ENCODE measurements around the gene DNAJC12. TPM values are rescaled to one million over a fixed set of nuclear protein-coding genes. Genes with fewer than 3 reads are reported as not detected.
A peak's percentile ranks its signal among the peaks of the same experiment; 100 is the strongest.
"Not testable (repeated sequence)": the region's sequence is repeated elsewhere in the genome, so short reads cannot be mapped to it uniquely, and the experiment has no call there.

DNAJC12 gene
- total RNA-seq (2014; rRNA removed; shearing (Covaris generic)), result 45.5 and 53.7 TPM in 2 replicates
- 12.3 and 28.9 TPM in 2 replicates for polyA plus RNA-seq (2014; cell fraction: nucleus; rRNA removed)

DNA sequence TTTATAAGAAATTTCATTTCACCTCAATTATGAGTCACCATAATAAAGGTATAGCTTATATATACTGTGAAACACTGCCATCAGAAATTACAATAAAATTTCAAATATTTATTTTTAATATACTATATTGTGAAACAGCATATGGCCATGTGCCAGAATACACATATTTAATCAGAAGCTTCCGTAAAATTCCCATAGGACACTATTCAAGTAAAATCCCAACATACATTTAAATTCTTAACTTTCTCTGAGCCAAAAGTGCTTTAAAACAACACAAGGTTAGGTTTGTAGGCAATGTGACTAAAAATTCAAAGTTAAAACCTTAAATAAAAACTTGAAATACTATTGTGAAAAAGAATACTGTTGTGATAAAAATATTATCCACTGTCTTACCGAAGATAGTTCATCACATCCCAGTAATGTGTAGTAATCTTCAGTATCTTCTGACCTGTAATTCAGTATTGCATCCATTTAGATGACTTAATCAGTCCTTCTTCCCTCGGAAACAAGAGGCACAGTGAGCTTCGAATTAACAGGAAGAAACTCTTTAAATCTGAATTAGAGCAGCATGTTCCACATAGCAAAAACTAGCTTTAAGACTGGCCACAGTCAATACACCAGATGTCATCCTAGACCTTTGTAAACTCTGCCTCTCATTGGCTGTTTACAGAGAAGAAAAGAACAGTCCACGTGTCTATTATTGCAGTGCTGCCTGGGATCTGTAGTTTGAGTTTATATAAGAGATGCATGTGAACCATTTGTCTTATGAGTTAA, at the start of gene DNAJC12:
TSS of gene DNAJC12 (minus strand) at position 648 of the 774 bp plus-strand sequence. CDS start at position 471, 177 bp downstream.
- DNase-seq (ENCODE audit: extremely low read depth, low read depth), result peak; percentile 75

DNA sequence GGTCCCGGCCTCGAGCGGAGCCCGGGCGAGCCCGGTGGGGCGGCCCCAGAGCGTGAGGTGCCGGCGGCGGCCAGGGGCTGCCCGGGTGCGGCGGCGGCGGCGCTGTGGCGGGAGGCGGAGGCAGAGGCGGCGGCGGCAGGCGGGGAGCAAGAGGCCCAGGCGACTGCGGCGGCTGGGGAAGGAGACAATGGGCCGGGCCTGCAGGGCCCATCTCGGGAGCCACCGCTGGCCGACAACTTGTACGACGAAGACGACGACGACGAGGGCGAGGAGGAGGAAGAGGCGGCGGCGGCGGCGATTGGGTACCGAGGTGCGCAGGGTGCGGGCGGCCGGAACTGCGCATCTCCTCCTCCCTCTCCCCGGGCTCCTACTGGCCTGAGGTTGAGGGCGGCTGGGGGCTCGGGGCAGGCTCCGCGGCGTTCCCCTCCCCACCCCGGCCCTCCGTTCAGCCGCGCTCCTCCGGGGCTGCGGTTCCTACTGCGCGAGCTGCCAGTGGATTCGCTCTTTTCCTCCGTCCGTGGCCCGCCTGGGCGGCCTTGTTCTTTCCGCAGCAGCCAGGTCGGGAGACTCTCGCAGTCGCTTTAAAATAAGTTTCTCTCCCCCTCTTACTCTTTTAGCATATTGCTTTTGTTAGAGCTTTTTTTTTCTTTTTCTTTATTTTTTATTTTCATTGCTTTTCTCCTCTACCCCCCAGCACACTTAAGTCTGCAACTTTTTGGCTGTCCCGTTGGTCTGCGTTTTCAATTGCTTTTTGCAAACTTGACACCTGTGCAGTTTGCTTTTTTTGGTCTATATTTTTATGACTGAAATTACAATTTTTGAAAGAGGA, 47.1 kb upstream of the DNAJC12 start:
- peak; percentile 69 for DNase-seq (ENCODE audit: extremely low read depth, low read depth)

DNA sequence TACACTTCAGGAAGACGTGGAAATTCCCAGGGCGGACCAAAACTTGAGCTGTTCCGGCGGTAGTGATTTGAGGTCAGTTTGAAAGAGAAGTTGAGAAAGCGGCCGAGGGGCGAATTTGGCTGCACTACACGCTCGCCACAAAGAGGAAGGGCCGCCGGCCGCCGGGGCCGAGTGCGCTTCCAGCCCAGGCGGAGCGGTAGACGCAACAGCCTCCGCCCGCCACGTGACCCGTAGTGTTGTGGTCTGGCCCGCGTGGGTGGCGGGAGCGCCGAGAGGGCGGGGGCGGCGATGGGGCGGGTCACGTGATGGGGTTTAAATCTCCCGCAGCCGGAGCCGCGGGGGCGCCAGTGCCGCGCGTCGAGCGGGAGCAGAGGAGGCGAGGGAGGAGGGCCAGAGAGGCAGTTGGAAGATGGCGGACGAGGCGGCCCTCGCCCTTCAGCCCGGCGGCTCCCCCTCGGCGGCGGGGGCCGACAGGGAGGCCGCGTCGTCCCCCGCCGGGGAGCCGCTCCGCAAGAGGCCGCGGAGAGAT, 46.4 kb upstream of the DNAJC12 start, which contains the start of gene SIRT1:
TSS of gene SIRT1 (plus strand) at position 344 of the 529 bp plus-strand sequence. CDS start at position 410, 66 bp downstream.
- peak; percentile 92 for DNase-seq (ENCODE audit: extremely low read depth, low read depth)

DNA sequence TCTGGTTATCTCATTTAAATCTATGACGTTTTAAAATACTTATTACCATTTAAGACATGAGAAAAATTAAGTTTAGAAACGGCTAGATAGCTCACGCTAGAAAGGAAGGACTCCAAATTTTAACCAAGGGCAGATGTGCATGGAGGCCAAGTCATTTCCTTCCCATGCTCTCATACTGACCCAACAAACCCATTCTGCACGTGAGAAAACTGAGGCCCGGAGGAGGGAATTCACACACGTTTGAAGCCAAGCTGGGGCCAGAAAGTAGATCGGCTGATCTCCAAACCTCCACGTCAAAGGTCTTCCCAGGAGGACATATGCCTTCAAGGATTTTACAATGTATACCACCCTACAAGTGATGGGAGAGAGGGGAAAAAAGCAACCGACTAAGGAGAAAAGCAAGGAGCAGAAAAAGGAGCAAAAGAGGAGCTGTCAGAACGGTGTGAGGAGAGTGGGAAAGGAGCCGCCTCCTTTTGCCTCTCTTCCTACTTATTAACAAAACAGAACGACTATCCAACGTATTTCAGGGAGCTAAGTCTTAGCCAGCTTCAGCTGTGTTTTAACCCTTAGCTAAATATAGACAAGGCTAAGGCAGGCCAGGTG, 45.8 kb upstream of the DNAJC12 start:
- no peak for DNase-seq (ENCODE audit: extremely low read depth, low read depth)

- DNase-seq (ENCODE audit: extremely low read depth, low read depth), result no peak
Observed at GRCh38 chr10:67878133-67878532, 40.1 kb upstream of the DNAJC12 start.

DNA sequence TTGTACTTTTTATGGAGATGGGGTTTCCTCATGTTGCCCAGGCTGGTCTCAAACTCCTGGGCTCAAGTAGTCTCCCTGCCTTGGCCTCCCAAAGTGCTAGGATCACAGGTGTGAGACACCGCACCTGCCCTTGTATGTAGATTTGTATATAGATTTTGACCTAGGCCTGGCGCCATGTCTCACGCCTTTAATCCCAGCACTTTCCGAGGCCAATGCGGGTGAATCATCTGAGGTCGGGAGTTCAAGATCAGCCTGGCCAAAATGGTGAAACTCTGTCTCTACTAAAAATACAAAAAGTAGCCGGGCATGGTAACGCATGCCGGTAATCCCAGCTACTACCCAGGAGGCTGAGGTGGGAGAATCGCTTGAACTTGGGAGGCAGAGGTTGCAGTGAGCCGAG, 39.4 kb upstream of the DNAJC12 start:
- DNase-seq (ENCODE audit: extremely low read depth, low read depth), result not testable (repeated sequence)

DNA sequence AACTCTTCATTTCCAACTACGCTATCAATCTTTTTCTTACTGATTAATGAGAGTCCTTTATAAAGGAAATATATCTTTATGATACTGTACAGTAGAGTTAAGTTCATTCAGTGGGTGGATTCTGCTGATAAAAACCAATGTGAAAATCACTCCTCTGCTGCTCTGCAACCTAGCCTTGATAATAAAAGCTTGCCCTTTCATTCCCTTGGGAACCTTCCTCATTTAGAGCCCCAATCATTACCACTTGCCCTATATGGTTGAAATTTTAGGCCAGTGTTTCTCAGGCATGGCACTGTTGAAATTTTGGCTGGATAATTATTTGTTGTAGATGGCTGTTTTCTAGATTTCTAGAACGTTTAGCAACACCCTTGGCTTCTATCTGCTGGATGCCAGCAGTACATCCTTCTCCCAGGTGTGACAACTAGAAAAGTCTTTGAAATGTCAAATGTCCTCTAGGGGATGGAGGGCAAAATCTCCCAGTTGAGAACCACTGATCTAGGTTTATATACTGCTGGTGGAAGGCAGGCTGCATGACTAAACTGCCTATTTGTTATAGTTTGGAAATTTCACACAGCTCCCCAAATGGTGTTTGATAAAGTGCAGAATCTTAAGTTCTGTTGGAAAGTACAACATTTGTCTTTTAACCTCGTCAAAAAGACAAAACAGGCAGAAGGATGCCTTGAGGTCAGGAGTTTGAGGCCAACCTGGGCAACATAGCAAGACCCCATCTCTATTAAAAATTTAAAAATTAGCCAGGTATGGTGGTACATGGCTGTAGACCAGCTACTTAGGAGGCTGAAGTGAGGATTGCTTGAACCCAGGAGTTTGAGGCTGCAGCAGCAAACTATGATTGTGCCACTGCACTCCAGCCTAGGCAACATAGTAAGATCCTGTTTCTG, 37.6 kb upstream of the DNAJC12 start:
- no peak for DNase-seq (ENCODE audit: extremely low read depth, low read depth)

- DNase-seq (ENCODE audit: extremely low read depth, low read depth), result no peak
Observed at GRCh38 chr10:67869996-67870395, 32.0 kb upstream of the DNAJC12 start.

DNA sequence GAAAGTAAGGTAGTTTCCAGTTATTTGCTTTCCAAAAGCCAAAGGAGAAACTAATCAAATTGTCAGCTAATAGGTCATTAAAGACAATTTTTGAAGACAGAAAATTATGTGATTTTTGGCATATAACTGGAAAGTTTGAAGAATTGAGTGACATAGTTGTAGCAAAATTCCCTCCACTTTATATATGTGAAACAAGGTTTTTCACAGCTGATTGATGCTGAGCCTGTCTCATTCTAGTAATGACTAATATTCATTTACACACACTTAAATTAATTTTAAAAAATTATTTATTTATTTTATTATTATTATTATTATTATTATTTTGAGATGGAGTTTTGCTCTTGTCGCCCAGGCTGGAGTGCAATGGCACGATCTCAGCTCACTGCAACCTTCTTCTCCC, 30.1 kb upstream of the DNAJC12 start:
- DNase-seq (ENCODE audit: extremely low read depth, low read depth), result no peak

DNA sequence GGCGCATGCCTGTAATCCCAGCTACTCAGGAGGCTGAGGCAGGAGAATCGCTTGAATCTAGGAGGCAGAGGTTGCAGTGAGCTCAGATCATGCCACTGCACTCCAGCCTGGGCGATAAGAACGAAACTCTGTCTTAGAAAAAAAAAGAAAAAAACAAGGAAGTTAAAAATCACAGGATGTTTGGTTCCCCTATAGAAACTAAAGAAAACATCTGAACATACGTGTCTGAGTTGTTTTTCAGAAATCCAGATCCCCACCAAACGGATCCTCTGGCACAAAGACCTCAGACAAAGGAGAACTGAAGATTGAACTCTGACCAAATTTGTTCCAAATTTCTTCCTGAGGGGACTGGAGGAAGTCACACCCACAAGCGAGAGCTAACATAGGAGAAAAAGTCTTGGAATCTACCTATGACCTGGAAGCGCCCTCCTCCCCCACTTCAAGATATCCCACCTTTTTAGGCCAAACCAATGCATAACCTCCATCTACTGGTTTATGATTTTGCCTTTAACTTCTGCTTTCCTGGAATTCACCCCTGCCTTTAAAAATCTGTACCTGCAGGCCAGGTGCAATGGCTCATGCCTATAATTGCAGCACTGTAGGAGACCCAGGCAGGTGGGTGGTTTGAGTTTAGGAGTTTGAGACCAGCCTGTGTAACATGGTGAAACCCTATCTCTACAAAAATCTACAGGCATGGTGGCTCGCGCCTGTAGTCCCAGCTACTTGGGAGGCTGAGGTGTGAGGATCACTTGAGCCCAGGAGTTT, 26.8 kb upstream of the DNAJC12 start:
- DNase-seq (ENCODE audit: extremely low read depth, low read depth), result no peak

- no peak for DNase-seq (ENCODE audit: extremely low read depth, low read depth)
Observed at GRCh38 chr10:67863094-67863493, 25.1 kb upstream of the DNAJC12 start.

DNA sequence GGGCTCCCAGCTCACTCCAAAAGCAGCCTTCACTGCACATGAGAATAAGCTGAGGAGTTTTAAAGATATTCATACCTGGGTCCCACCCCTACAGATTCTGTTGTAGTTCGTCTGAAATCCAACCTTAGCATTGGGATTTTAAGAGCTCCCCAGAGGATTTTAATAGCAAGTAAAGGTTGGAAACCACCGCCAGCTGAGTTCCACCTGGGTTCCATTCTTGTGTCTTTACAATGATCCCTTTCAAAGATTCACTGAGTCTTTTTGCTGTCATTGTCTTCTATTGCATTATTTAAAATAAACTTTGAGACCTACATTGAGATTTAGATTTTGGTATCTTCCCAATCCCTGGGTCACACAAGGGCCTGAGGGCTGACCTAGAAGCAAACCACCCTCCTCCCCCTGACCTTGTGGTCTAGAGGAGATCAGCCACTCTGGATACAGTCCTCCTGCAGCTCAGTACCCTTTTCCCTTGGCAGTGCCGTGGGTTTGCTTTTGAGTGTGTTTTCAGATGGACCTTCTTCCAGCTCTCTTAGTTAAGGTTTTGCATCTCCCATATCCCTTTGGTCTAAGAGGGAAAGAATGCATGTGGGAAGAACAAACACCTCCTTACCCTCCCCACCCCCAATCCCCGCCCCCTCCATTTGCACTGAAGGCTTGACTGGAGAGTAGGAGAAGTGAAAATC, 23.9 kb upstream of the DNAJC12 start:
- DNase-seq (ENCODE audit: extremely low read depth, low read depth), result no peak

DNA sequence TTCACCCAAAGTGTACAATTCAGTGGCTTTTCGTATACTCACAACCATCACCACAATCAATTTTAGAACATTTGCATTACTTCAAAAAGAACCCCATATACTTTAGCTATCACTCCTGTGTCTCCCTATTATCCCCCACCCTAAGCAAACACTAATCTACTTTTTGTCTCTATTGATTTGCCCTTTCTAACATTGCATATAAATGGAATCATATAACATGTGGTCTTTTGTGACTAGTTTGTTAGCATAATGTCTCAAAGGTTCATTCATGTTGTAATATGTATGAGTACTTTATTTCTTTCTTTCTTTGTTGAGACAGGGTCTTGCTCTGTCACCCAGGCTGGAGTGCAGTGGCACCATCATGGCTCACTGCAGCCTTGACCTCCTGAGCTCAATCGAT, 21.0 kb upstream of the DNAJC12 start:
- no peak for DNase-seq (ENCODE audit: extremely low read depth, low read depth)

GRCh38 chr10:67853512-67853911, 15.5 kb upstream of the DNAJC12 start:
- no peak for DNase-seq (ENCODE audit: extremely low read depth, low read depth)

DNA sequence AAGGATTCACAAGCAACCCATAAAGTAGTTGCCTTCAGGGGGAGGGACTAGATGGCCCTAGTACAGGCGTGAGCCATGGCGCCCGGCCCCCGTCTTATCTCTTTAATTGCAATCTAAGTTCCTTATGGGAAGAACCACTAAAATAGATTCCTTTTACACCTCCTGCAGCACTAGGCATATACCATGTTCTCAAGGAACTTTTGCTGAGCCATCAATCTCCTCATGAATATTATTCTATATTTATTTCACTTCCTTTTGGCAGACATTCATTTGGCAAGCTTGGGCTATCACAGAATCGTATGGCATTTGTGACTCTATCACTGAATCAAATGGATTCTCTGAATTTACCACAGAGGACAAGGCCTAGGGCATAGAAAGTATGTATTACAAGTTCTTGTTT, 14.8 kb upstream of the DNAJC12 start:
- no peak for DNase-seq (ENCODE audit: extremely low read depth, low read depth)

GRCh38 chr10:67851186-67851585, 13.2 kb upstream of the DNAJC12 start:
- DNase-seq (ENCODE audit: extremely low read depth, low read depth), result no peak

GRCh38 chr10:67849331-67850011, 11.5 kb upstream of the DNAJC12 start:
- DNase-seq (ENCODE audit: extremely low read depth, low read depth), result peak; percentile 92

DNA sequence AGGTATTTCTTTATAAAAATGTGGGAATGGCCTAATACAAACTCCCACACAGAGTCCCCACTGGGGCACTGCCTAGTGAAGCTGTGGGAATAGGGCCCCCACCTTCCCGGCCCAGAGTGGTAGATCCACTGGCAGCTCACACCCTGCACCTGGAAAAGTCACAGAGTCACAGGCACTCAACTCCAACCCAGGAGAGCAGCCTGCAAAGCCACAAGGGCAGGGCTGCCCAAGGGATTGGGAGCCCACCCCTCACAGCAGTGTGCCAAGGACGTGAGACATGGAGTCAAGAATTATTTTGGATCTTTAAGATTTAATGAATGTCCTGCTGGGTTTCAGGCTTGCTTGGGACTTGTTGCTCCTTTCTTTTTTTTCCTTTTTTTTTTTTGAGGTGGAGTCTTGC, 5.3 kb upstream of the DNAJC12 start:
- DNase-seq (ENCODE audit: extremely low read depth, low read depth), result no peak

Measured in NCI-H460 (cell line).